COLO668 (cell line): ENCODE results near the gene TMEM38A.
A peak's percentile ranks its signal among the peaks of the same experiment; 100 is the strongest.

Experiments
- DNase-seq: peaks from one replicate; lab custom pipeline; 2025; ENCODE audit not compliant: unreplicated experiment; lab: John Stamatoyannopoulos, UW

TMEM38A gene

GRCh38 chr19:16660763-16661479 is at the start of gene TMEM38A:
Gene TMEM38A (plus strand): TSS chr19:16661139. CDS start chr19:16661218, 79 bp downstream.
- peak; percentile 68 for DNase-seq

- DNase-seq, result no peak
Observed at GRCh38 chr19:16612636-16613035, 48.3 kb upstream of the TMEM38A start.

- no peak for DNase-seq
Observed at GRCh38 chr19:16613841-16614240, 47.1 kb upstream of the TMEM38A start.

GRCh38 chr19:16614941-16615340 is 46.0 kb upstream of the TMEM38A start:
- DNase-seq, result no peak

GRCh38 chr19:16615808-16616207 is 45.1 kb upstream of the TMEM38A start:
- no peak for DNase-seq

GRCh38 chr19:16618248-16618647 is 42.7 kb upstream of the TMEM38A start:
- DNase-seq, result no peak

- DNase-seq, result no peak
Observed at GRCh38 chr19:16619457-16619856, 41.5 kb upstream of the TMEM38A start.

- DNase-seq, result peak; percentile 24
Observed at GRCh38 chr19:16620018-16620417, 40.9 kb upstream of the TMEM38A start.

GRCh38 chr19:16620584-16620983 is 40.4 kb upstream of the TMEM38A start:
- no peak for DNase-seq

GRCh38 chr19:16621165-16621800 is 39.7 kb upstream of the TMEM38A start:
- no peak for DNase-seq

- DNase-seq, result no peak
Observed at GRCh38 chr19:16623066-16623465, 37.9 kb upstream of the TMEM38A start.

GRCh38 chr19:16623576-16623975 is 37.4 kb upstream of the TMEM38A start:
- no peak for DNase-seq

- DNase-seq, result no peak
Observed at GRCh38 chr19:16624236-16624635, 36.7 kb upstream of the TMEM38A start.

GRCh38 chr19:16625163-16625958 is 35.6 kb upstream of the TMEM38A start:
- DNase-seq, result peak; percentile 51

- DNase-seq, result no peak
Observed at GRCh38 chr19:16626796-16627192, 34.1 kb upstream of the TMEM38A start.

- DNase-seq, result no peak
Observed at GRCh38 chr19:16627193-16627927, 33.6 kb upstream of the TMEM38A start.

- no peak for DNase-seq
Observed at GRCh38 chr19:16627928-16628182, 33.1 kb upstream of the TMEM38A start.

GRCh38 chr19:16628183-16628983 is 32.6 kb upstream of the TMEM38A start, which contains the start of gene MED26:
Gene MED26 (minus strand): TSS chr19:16628204. CDS start chr19:16627943, 261 bp downstream.
- DNase-seq, result peak; percentile 97

GRCh38 chr19:16628984-16629691 is 31.8 kb upstream of the TMEM38A start:
- DNase-seq, result peak; percentile 35

GRCh38 chr19:16631465-16631864 is 29.5 kb upstream of the TMEM38A start:
- no peak for DNase-seq
